WTC11 (cell line): ENCODE measurements around the gene MDGA2.

Source experiments
- CTCF ChIP-seq: fragments of 200-600 bp; IDR thresholded peaks from 2 replicates; pipeline ENCODE4 v1.8.0; 2022; ENCODE audit warnings: antibody characterized with exemption
- E2F1 ChIP-seq: sonication (generic); formaldehyde crosslinking; IDR thresholded peaks from 2 replicates; pipeline ENCODE4 v1.8.0; 2022; ENCODE audit warnings: mild to moderate bottlenecking, missing genetic modification reagents
- ESRRA ChIP-seq: sonication (generic); formaldehyde crosslinking; IDR thresholded peaks from 2 replicates; pipeline ENCODE4 v1.8.1; 2022; ENCODE audit warnings: mild to moderate bottlenecking, missing genetic modification reagents, borderline replicate concordance
- PRDM15 ChIP-seq: sonication (generic); formaldehyde crosslinking; IDR thresholded peaks from 2 replicates; pipeline ENCODE4 v1.8.0; 2022; ENCODE audit warnings: missing genetic modification reagents
- SMAD3 ChIP-seq: sonication (generic); formaldehyde crosslinking; IDR thresholded peaks from 2 replicates; pipeline ENCODE4 v1.8.0; 2022; ENCODE audit warnings: missing genetic modification reagents, mild to moderate bottlenecking, borderline replicate concordance
- TEAD1 ChIP-seq: sonication (generic); formaldehyde crosslinking; IDR thresholded peaks from 2 replicates; pipeline ENCODE4 v1.8.0; 2022; ENCODE audit warnings: mild to moderate bottlenecking, missing genetic modification reagents
- ZNF423 ChIP-seq: fragments of 250-450 bp; sonication (Bioruptor Pico); IDR thresholded peaks from 2 replicates; pipeline ENCODE4 v2.1.2; 2022; ENCODE audit warnings: mild to moderate bottlenecking, moderate library complexity

GRCh38 chr14:47167402-47167801, 508.0 kb downstream of the MDGA2 start:
- TF ChIP-seq E2F1 (no peak), CTCF (no peak), SMAD3 (CRISPR knock-in tag) (no peak), PRDM15 (CRISPR knock-in tag) (no peak), TEAD1 (CRISPR knock-in tag) (no peak), ESRRA (CRISPR knock-in tag) (no peak), ZNF423 (CRISPR knock-in tag) (no peak)
